Activated CD4-positive, alpha-beta T cell treated with anti-CD3 and anti-CD28 coated beads, Interleukin-2, amount 10 ng/mL, durations not matched to agents 24 days and 14 days (primary cell): ENCODE results near the gene CACNG3. TPM values are rescaled to one million over a fixed set of nuclear protein-coding genes. Genes with fewer than 3 reads are reported as not detected.
"Not testable (repeated sequence)": the region's sequence is repeated elsewhere in the genome, so short reads cannot be mapped to it uniquely, and the experiment has no call there.

Experiments
- DNase-seq: peaks from one replicate; pipeline ENCODE4 v3.0.0; 2022
- H3K27ac Mint-ChIP-seq: one replicate; pipeline ENCODE4 v1.8.0; 2022; ENCODE audit warnings: mild to moderate bottlenecking, mixed read lengths
- H3K27me3 Mint-ChIP-seq: one replicate; pipeline ENCODE4 v1.8.0; 2022; ENCODE audit warnings: mixed read lengths
- H3K36me3 Mint-ChIP-seq: one replicate; pipeline ENCODE4 v1.8.0; 2022; ENCODE audit warnings: low read depth, mild to moderate bottlenecking, mixed read lengths
- H3K4me1 Mint-ChIP-seq: one replicate; pipeline ENCODE4 v1.8.0; 2021; ENCODE audit warnings: mixed read lengths
- H3K4me3 Mint-ChIP-seq: one replicate; pipeline ENCODE4 v1.8.0; 2022; ENCODE audit warnings: mild to moderate bottlenecking, moderate library complexity, mixed read lengths
- H3K9me3 Mint-ChIP-seq: one replicate; pipeline ENCODE4 v1.8.0; 2021; ENCODE audit warnings: mixed read lengths
- intact Hi-C: fragments of 100-400 bp; cut with micrococcal nuclease; formaldehyde crosslinking; loops from one replicate; pipeline ENCODE4 v1.15.1; 2023
- total RNA-seq: library from RNA; stranded (reverse); gene quantifications from 2 replicates; pipeline ENCODE4 v1.2.3, GENCODE V29; 2022

Gene CACNG3
- total RNA-seq, 1 donor from 2014 or later, result not detected

- DNase-seq, result no peak
- Mint-ChIP-seq H3K27me3 (peaks cover 9% of the 10 kb centered on the region), H3K27ac (no peak overlapping the region), H3K36me3 (no peaks in the 10 kb centered on the region), H3K4me1 (no peaks in the 10 kb centered on the region), H3K9me3 (no peaks in the 10 kb centered on the region), H3K4me3 (no peak overlapping the region)
- intact Hi-C loops, result loop anchor here (10.0 kb wide), 1 partner anchor 213 kb away; no protein-coding TSS in a partner anchor
These were observed 35.8 kb downstream of the CACNG3 start for GRCh38 chr16:24291932-24292331.

- H3K27me3 Mint-ChIP-seq, result peaks cover 13% of the 10 kb centered on the region
- no peak overlapping the region for H3K4me3 Mint-ChIP-seq
- no peaks in the 10 kb centered on the region for H3K9me3 Mint-ChIP-seq
- no peak overlapping the region for H3K27ac Mint-ChIP-seq
- H3K36me3 Mint-ChIP-seq, result no peaks in the 10 kb centered on the region
- intact Hi-C loops, result loop anchor here (10.0 kb wide), 1 partner anchor 211 kb away; no protein-coding TSS in a partner anchor
- no peak for DNase-seq
- H3K4me1 Mint-ChIP-seq, result no peaks in the 10 kb centered on the region
These were observed 38.0 kb downstream of the CACNG3 start for GRCh38 chr16:24294131-24294530.

- Mint-ChIP-seq H3K27ac (no peak overlapping the region), H3K36me3 (no peaks in the 10 kb centered on the region), H3K4me3 (no peak overlapping the region), H3K9me3 (no peaks in the 10 kb centered on the region), H3K27me3 (peaks cover 15% of the 10 kb centered on the region), H3K4me1 (no peaks in the 10 kb centered on the region)
- no peak for DNase-seq
- intact Hi-C loops, result loop anchor here (10.0 kb wide), 1 partner anchor 207 kb away; no protein-coding TSS in a partner anchor
These were observed 41.2 kb downstream of the CACNG3 start for GRCh38 chr16:24297375-24297774.

- intact Hi-C loops, result loop anchor here (10.0 kb wide), 1 partner anchor 206 kb away; no protein-coding TSS in a partner anchor
- H3K36me3 Mint-ChIP-seq, result no peaks in the 10 kb centered on the region
These were observed 42.5 kb downstream of the CACNG3 start for GRCh38 chr16:24298548-24299167.

DNA sequence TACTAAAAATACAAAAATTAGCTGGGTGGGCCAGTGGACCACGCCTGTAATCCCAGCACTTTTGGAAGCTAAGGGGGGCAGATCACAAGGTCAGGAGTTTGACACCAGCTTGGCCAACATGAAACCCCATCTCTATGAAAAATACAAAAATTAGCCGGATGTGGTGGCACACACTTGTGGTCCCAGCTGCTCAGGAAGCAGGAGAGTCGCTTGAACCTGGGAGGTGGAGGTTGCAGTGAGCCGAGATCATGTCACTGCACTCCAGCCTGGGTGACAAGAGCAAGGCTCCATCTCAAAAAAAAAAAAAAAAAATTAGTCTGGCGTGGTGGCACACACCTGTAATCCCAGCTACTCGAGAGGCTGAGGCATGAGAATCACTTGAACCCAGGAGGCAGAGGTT, 44.6 kb downstream of the CACNG3 start:
- H3K27me3 Mint-ChIP-seq, H3K4me1 Mint-ChIP-seq, intact Hi-C loops: not testable (repeated sequence)

More at GRCh38 chr16:24298548-24299167, 42.5 kb downstream of the CACNG3 start:
- Mint-ChIP-seq H3K4me3 (no peak overlapping the region), H3K27me3 (peaks cover 9% of the 10 kb centered on the region), H3K27ac (no peak overlapping the region), H3K4me1 (no peaks in the 10 kb centered on the region), H3K9me3 (no peaks in the 10 kb centered on the region)
- no peak for DNase-seq

DNA sequence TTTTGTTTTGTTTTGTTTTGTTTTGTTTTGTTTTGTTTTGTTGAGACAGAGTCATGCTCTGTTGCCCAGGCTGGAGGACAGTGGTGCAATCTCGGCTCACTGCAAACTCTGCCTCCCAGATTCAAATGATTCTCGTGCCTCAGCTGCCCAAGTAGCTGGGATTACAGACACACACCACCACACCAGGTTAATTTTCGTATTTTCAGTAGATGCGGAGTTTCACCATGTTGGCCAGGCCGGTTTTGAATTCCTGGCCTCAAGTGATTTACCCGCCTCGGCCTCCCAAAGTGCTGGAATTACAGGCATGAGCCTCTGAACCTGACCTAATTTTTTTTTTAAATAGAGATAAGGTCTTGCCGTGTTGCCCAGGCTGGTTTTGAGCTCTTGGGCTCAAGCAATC, 46.5 kb downstream of the CACNG3 start:
- H3K4me3 Mint-ChIP-seq, result no peak overlapping the region
- no peak for DNase-seq
- H3K36me3 Mint-ChIP-seq, result no peaks in the 10 kb centered on the region
- H3K9me3 Mint-ChIP-seq, result no peaks in the 10 kb centered on the region
- intact Hi-C loops, result no loop called here
- H3K4me1 Mint-ChIP-seq, result no peaks in the 10 kb centered on the region
- H3K27ac Mint-ChIP-seq, result no peak overlapping the region
- peaks cover 8% of the 10 kb centered on the region for H3K27me3 Mint-ChIP-seq

More for the DNA sequence above, 44.6 kb downstream of the CACNG3 start:
- not testable (repeated sequence) for H3K4me3 Mint-ChIP-seq, H3K36me3 Mint-ChIP-seq, H3K27ac Mint-ChIP-seq, DNase-seq, H3K9me3 Mint-ChIP-seq

GRCh38 chr16:24308200-24308599, 52.1 kb downstream of the CACNG3 start:
- Mint-ChIP-seq H3K9me3 (no peaks in the 10 kb centered on the region), H3K27ac (no peak overlapping the region), H3K4me3 (no peak overlapping the region), H3K4me1 (no peaks in the 10 kb centered on the region), H3K27me3 (peaks cover 2% of the 10 kb centered on the region), H3K36me3 (no peaks in the 10 kb centered on the region)
- no peak for DNase-seq
- intact Hi-C loops, result no loop called here

GRCh38 chr16:24309258-24310142, 53.4 kb downstream of the CACNG3 start:
- H3K27me3 Mint-ChIP-seq, result peaks cover 2% of the 10 kb centered on the region
- H3K27ac Mint-ChIP-seq, result no peak overlapping the region
- H3K36me3 Mint-ChIP-seq, result no peaks in the 10 kb centered on the region
- H3K4me3 Mint-ChIP-seq, result no peak overlapping the region
- H3K9me3 Mint-ChIP-seq, result no peaks in the 10 kb centered on the region
- intact Hi-C loops, result no loop called here
- H3K4me1 Mint-ChIP-seq, result no peaks in the 10 kb centered on the region
- DNase-seq, result no peak

DNA sequence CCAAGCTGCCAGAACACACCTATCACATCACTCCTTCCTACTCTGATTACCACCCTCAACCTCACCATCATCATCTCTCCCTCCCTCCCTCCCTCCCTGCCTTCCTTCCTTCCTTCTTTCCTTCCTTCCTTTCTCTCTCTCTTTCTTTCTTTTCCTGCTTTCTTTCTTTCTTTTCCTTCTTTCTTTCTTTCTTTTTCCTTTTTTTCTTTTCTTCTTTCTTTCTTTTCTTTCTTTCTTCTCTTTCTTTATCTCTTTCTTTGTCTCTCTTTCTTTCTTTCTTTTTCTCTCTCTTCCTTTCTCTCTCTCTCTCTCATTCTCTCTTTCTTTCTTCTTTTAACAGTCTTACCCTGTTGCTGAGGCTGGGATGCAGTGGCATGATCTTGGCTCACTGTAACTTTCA, 59.2 kb downstream of the CACNG3 start:
- DNase-seq, result no peak
- Mint-ChIP-seq H3K27ac (no peak overlapping the region), H3K4me3 (no peak overlapping the region), H3K4me1 (no peaks in the 10 kb centered on the region), H3K36me3 (no peaks in the 10 kb centered on the region), H3K27me3 (peaks cover 3% of the 10 kb centered on the region), H3K9me3 (no peaks in the 10 kb centered on the region)
- intact Hi-C loops, result no loop called here

- intact Hi-C loops, result no loop called here
- no peaks in the 10 kb centered on the region for H3K36me3 Mint-ChIP-seq
- H3K4me1 Mint-ChIP-seq, result no peaks in the 10 kb centered on the region
These were observed 62.5 kb downstream of the CACNG3 start for GRCh38 chr16:24318680-24319079.

DNA sequence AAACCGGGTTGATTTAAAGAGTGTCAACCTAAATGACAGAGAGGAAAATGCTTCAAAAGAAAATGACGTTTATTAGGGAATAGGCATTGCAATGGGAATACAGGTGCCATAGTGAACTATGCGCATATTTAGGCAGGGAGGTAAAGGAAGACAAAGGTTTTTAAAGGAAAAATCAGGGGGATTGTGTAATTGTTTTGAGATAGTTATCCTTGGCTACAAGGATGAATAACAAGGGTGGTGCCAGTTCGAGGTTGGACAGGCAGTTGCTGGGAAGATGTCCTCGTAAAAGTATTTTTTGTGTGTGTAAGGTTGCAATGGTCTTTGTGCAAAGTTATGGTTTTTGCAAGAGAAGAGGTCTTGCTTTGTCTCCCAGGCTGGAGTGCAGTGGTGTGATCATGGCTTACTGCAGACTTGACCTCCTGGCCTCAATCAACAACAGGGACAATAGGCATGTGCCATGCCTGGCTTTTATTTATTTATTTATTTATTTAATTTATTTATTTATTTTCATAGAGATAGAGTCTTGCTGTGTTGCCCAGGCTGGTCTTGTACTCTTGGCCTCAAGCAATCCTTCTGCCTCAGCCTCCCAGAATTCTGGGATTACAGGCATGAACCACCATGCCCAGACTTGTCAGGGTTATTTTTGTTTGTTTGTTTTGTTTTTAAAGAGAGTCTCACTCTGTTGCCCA, 63.1 kb downstream of the CACNG3 start:
- peaks cover 12% of the 10 kb centered on the region for H3K27me3 Mint-ChIP-seq
- H3K4me3 Mint-ChIP-seq, result no peak overlapping the region
- DNase-seq, result no peak
- no peaks in the 10 kb centered on the region for H3K36me3 Mint-ChIP-seq
- no peak overlapping the region for H3K27ac Mint-ChIP-seq
- H3K4me1 Mint-ChIP-seq, result no peaks in the 10 kb centered on the region
- intact Hi-C loops, result no loop called here
- H3K9me3 Mint-ChIP-seq, result no peaks in the 10 kb centered on the region

More at GRCh38 chr16:24318680-24319079, 62.5 kb downstream of the CACNG3 start:
- no peak overlapping the region for H3K4me3 Mint-ChIP-seq
- no peak overlapping the region for H3K27ac Mint-ChIP-seq
- no peak for DNase-seq
- H3K9me3 Mint-ChIP-seq, result no peaks in the 10 kb centered on the region
- peaks cover 12% of the 10 kb centered on the region for H3K27me3 Mint-ChIP-seq

- H3K4me1 Mint-ChIP-seq, result no peaks in the 10 kb centered on the region
- H3K36me3 Mint-ChIP-seq, result no peaks in the 10 kb centered on the region
These were observed 66.0 kb downstream of the CACNG3 start for GRCh38 chr16:24322106-24322505.

GRCh38 chr16:24324421-24324820, 68.3 kb downstream of the CACNG3 start:
- no peaks in the 10 kb centered on the region for H3K36me3 Mint-ChIP-seq
- H3K27ac Mint-ChIP-seq, result no peak overlapping the region
- no peak overlapping the region for H3K4me3 Mint-ChIP-seq
- DNase-seq, result no peak
- no peaks in the 10 kb centered on the region for H3K4me1 Mint-ChIP-seq
- H3K27me3 Mint-ChIP-seq, result peaks cover 9% of the 10 kb centered on the region
- intact Hi-C loops, result no loop called here
- no peaks in the 10 kb centered on the region for H3K9me3 Mint-ChIP-seq

More at GRCh38 chr16:24322106-24322505, 66.0 kb downstream of the CACNG3 start:
- H3K9me3 Mint-ChIP-seq, result no peaks in the 10 kb centered on the region
- no peak overlapping the region for H3K4me3 Mint-ChIP-seq
- no peak overlapping the region for H3K27ac Mint-ChIP-seq
- intact Hi-C loops, result no loop called here
- peaks cover 11% of the 10 kb centered on the region for H3K27me3 Mint-ChIP-seq
- no peak for DNase-seq
